Measurements from ENCODE around the gene DNAH14. TPM values are rescaled to one million over a fixed set of nuclear protein-coding genes. Genes with fewer than 3 reads are reported as not detected.

DNAH14 gene
- total and polyA plus RNA-seq, 4 donors: 0.92 to 11.3 (median 2.0) TPM; not detected in 1

- Histone ChIP-seq H3K9me3 (ENCODE audit: control insufficient read depth, low read length) (peaks cover 3% of the 10 kb centered on the region), H3K27me3 (ENCODE audit: control insufficient read depth in 1 of 2, insufficient read depth in 2 of 2, low read length in 1 of 2) (no peaks in the 10 kb centered on the region), H3K4me3 (ENCODE audit: low read length in 2 of 2) (no peak overlapping the region), H3K4me1 (ENCODE audit: control insufficient read depth in 1 of 2, insufficient read depth in 2 of 2, low read length in 2 of 2) (no peaks in the 10 kb centered on the region), H3K36me3 (ENCODE audit: control insufficient read depth in 1 of 2, insufficient read depth in 2 of 2, low read length in 1 of 2) (no peaks in the 10 kb centered on the region), H3K27ac (ENCODE audit: low read depth in 1 of 2, low read length in 2 of 2) (no peak overlapping the region)
- DNase-seq (no peak), ATAC-seq (ENCODE audit: low FRiP score) (no peak)
- intact Hi-C loops (cut with DNase I): no loop called here
- WGBS, 2 donors: 39 to 53% methylated on average over 3 of the region's 3 CpGs
Observed at GRCh38 chr1:225347123-225347683, 417.7 kb downstream of the DNAH14 start.

- H3K27me3 ChIP-seq (ENCODE audit: control insufficient read depth in 1 of 2, insufficient read depth in 2 of 2, low read length in 1 of 2): no peaks in the 10 kb centered on the region
- intact Hi-C loops (cut with DNase I): no loop called here
- H3K36me3 ChIP-seq (ENCODE audit: control insufficient read depth in 1 of 2, insufficient read depth in 2 of 2, low read length in 1 of 2): no peaks in the 10 kb centered on the region
- H3K4me1 ChIP-seq (ENCODE audit: control insufficient read depth in 1 of 2, insufficient read depth in 2 of 2, low read length in 2 of 2): no peaks in the 10 kb centered on the region
- no peak overlapping the region for H3K4me3 ChIP-seq (ENCODE audit: low read length in 2 of 2)
- peaks cover 3% of the 10 kb centered on the region for H3K9me3 ChIP-seq (ENCODE audit: control insufficient read depth, low read length)
- H3K27ac ChIP-seq (ENCODE audit: low read depth in 1 of 2, low read length in 2 of 2): no peak overlapping the region
- ATAC-seq (ENCODE audit: low FRiP score): no peak
- no peak for DNase-seq
Observed at GRCh38 chr1:225348400-225348799, 418.9 kb downstream of the DNAH14 start.

GRCh38 chr1:225349826-225350225, 420.4 kb downstream of the DNAH14 start:
- Histone ChIP-seq H3K36me3 (ENCODE audit: control insufficient read depth in 1 of 2, insufficient read depth in 2 of 2, low read length in 1 of 2) (no peaks in the 10 kb centered on the region), H3K9me3 (ENCODE audit: control insufficient read depth, low read length) (peaks cover 3% of the 10 kb centered on the region), H3K4me3 (ENCODE audit: low read length in 2 of 2) (no peak overlapping the region), H3K27ac (ENCODE audit: low read depth in 1 of 2, low read length in 2 of 2) (no peak overlapping the region), H3K4me1 (ENCODE audit: control insufficient read depth in 1 of 2, insufficient read depth in 2 of 2, low read length in 2 of 2) (no peaks in the 10 kb centered on the region), H3K27me3 (ENCODE audit: control insufficient read depth in 1 of 2, insufficient read depth in 2 of 2, low read length in 1 of 2) (no peaks in the 10 kb centered on the region)
- WGBS, 2 donors: 74 to 81% methylated on average over 2 of the region's 2 CpGs
- intact Hi-C loops (cut with DNase I): no loop called here
- ATAC-seq (ENCODE audit: low FRiP score): no peak
- DNase-seq: no peak

GRCh38 chr1:225350872-225351271, 421.4 kb downstream of the DNAH14 start:
- Histone ChIP-seq H3K27me3 (ENCODE audit: control insufficient read depth in 1 of 2, insufficient read depth in 2 of 2, low read length in 1 of 2) (no peaks in the 10 kb centered on the region), H3K27ac (ENCODE audit: low read depth in 1 of 2, low read length in 2 of 2) (no peak overlapping the region), H3K9me3 (ENCODE audit: control insufficient read depth, low read length) (peaks cover 3% of the 10 kb centered on the region), H3K36me3 (ENCODE audit: control insufficient read depth in 1 of 2, insufficient read depth in 2 of 2, low read length in 1 of 2) (no peaks in the 10 kb centered on the region), H3K4me3 (ENCODE audit: low read length in 2 of 2) (no peak overlapping the region), H3K4me1 (ENCODE audit: control insufficient read depth in 1 of 2, insufficient read depth in 2 of 2, low read length in 2 of 2) (no peaks in the 10 kb centered on the region)
- ATAC-seq (ENCODE audit: low FRiP score) (no peak), DNase-seq (no peak)
- intact Hi-C loops (cut with DNase I): no loop called here

GRCh38 chr1:225354906-225355305, 425.4 kb downstream of the DNAH14 start:
- Histone ChIP-seq H3K4me1 (ENCODE audit: control insufficient read depth in 1 of 2, insufficient read depth in 2 of 2, low read length in 2 of 2) (no peaks in the 10 kb centered on the region), H3K9me3 (ENCODE audit: control insufficient read depth, low read length) (no peaks in the 10 kb centered on the region), H3K27ac (ENCODE audit: low read depth in 1 of 2, low read length in 2 of 2) (no peak overlapping the region), H3K27me3 (ENCODE audit: control insufficient read depth in 1 of 2, insufficient read depth in 2 of 2, low read length in 1 of 2) (no peaks in the 10 kb centered on the region), H3K36me3 (ENCODE audit: control insufficient read depth in 1 of 2, insufficient read depth in 2 of 2, low read length in 1 of 2) (no peaks in the 10 kb centered on the region), H3K4me3 (ENCODE audit: low read length in 2 of 2) (no peak overlapping the region)
- intact Hi-C loops (cut with DNase I): no loop called here
- ATAC-seq (ENCODE audit: low FRiP score) (no peak), DNase-seq (no peak)
- 77 to 83% methylated on average over 3 of the region's 3 CpGs for WGBS, 2 donors

- Histone ChIP-seq H3K36me3 (ENCODE audit: control insufficient read depth in 1 of 2, insufficient read depth in 2 of 2, low read length in 1 of 2) (no peaks in the 10 kb centered on the region), H3K9me3 (ENCODE audit: control insufficient read depth, low read length) (no peaks in the 10 kb centered on the region), H3K27me3 (ENCODE audit: control insufficient read depth in 1 of 2, insufficient read depth in 2 of 2, low read length in 1 of 2) (no peaks in the 10 kb centered on the region), H3K4me1 (ENCODE audit: control insufficient read depth in 1 of 2, insufficient read depth in 2 of 2, low read length in 2 of 2) (no peaks in the 10 kb centered on the region), H3K27ac (ENCODE audit: low read depth in 1 of 2, low read length in 2 of 2) (no peak overlapping the region), H3K4me3 (ENCODE audit: low read length in 2 of 2) (no peak overlapping the region)
- DNase-seq (no peak), ATAC-seq (ENCODE audit: low FRiP score) (no peak)
- WGBS, 2 donors: 72 to 90% methylated on average over 1 of the region's 1 CpG
- intact Hi-C loops (cut with DNase I): no loop called here
Observed at GRCh38 chr1:225355863-225356262, 426.4 kb downstream of the DNAH14 start.

- no peak for DNase-seq
- ATAC-seq (ENCODE audit: low FRiP score): no peak
- H3K9me3 ChIP-seq (ENCODE audit: control insufficient read depth, low read length): no peaks in the 10 kb centered on the region
- WGBS, 2 donors: 82 to 86% methylated on average over 4 of the region's 4 CpGs
- H3K27me3 ChIP-seq (ENCODE audit: control insufficient read depth in 1 of 2, insufficient read depth in 2 of 2, low read length in 1 of 2): no peaks in the 10 kb centered on the region
- no peak overlapping the region for H3K27ac ChIP-seq (ENCODE audit: low read depth in 1 of 2, low read length in 2 of 2)
- no peak overlapping the region for H3K4me3 ChIP-seq (ENCODE audit: low read length in 2 of 2)
- H3K36me3 ChIP-seq (ENCODE audit: control insufficient read depth in 1 of 2, insufficient read depth in 2 of 2, low read length in 1 of 2): no peaks in the 10 kb centered on the region
- no peaks in the 10 kb centered on the region for H3K4me1 ChIP-seq (ENCODE audit: control insufficient read depth in 1 of 2, insufficient read depth in 2 of 2, low read length in 2 of 2)
- intact Hi-C loops (cut with DNase I): no loop called here
Observed at GRCh38 chr1:225360119-225360518, 430.6 kb downstream of the DNAH14 start.

- Histone ChIP-seq H3K4me1 (ENCODE audit: control insufficient read depth in 1 of 2, insufficient read depth in 2 of 2, low read length in 2 of 2) (no peaks in the 10 kb centered on the region), H3K36me3 (ENCODE audit: control insufficient read depth in 1 of 2, insufficient read depth in 2 of 2, low read length in 1 of 2) (no peaks in the 10 kb centered on the region), H3K9me3 (ENCODE audit: control insufficient read depth, low read length) (no peaks in the 10 kb centered on the region), H3K27me3 (ENCODE audit: control insufficient read depth in 1 of 2, insufficient read depth in 2 of 2, low read length in 1 of 2) (no peaks in the 10 kb centered on the region), H3K4me3 (ENCODE audit: low read length in 2 of 2) (no peak overlapping the region), H3K27ac (ENCODE audit: low read depth in 1 of 2, low read length in 2 of 2) (no peak overlapping the region)
- ATAC-seq (ENCODE audit: low FRiP score) (no peak), DNase-seq (no peak)
- intact Hi-C loops (cut with DNase I): no loop called here
- 86 to 95% methylated on average over 1 of the region's 1 CpG for WGBS, 2 donors
Observed at GRCh38 chr1:225361176-225361575, 431.7 kb downstream of the DNAH14 start.

- no peak for ATAC-seq (ENCODE audit: low FRiP score)
- Histone ChIP-seq H3K27me3 (ENCODE audit: control insufficient read depth in 1 of 2, insufficient read depth in 2 of 2, low read length in 1 of 2) (no peaks in the 10 kb centered on the region), H3K9me3 (ENCODE audit: control insufficient read depth, low read length) (no peaks in the 10 kb centered on the region), H3K4me1 (ENCODE audit: control insufficient read depth in 1 of 2, insufficient read depth in 2 of 2, low read length in 2 of 2) (no peaks in the 10 kb centered on the region), H3K36me3 (ENCODE audit: control insufficient read depth in 1 of 2, insufficient read depth in 2 of 2, low read length in 1 of 2) (no peaks in the 10 kb centered on the region), H3K27ac (ENCODE audit: low read depth in 1 of 2, low read length in 2 of 2) (no peak overlapping the region), H3K4me3 (ENCODE audit: low read length in 2 of 2) (no peak overlapping the region)
- DNase-seq: no peak
- intact Hi-C loops (cut with DNase I): no loop called here
Observed at GRCh38 chr1:225362805-225363204, 433.3 kb downstream of the DNAH14 start.
